H1 (cell line): ENCODE measurements around the gene ZBTB46. TPM values are rescaled to one million over a fixed set of nuclear protein-coding genes. Genes with fewer than 3 reads are reported as not detected.

Experiments
- CTCF ChIA-PET: fragments of 300-600 bp; sonication (Branson Sonifier 250); formaldehyde crosslinking; loops from one replicate; lab custom pipeline; 2021; ENCODE audit not compliant: partially characterized antibody; lab: Charles Lee
- POLR2A ChIA-PET: fragments of 300-600 bp; sonication (Branson Sonifier 250); formaldehyde crosslinking; loops from one replicate; lab custom pipeline; 2021; ENCODE audit warnings: inconsistent platforms; ENCODE audit not compliant: partially characterized antibody; lab: Charles Lee
- DNase-seq, 2 experiments: peaks; one replicate each; pipeline versions ENCODE4 v3.0.0 to v3.0.0-alpha.2; 2010 to 2022; ENCODE audit warnings: low spot score in 2 of 2, low read depth in 1 of 2, mixed read lengths in 1 of 2
- FAIRE-seq: peaks from 2 replicates; lab custom pipeline; 2011; peaks lifted over from hg19 to GRCh38; lab: Jason Lieb, UNC
- H2AFZ ChIP-seq: 2 replicates; pipeline ENCODE4 v1.8.1; 2012; ENCODE audit warnings: low read length, inconsistent platforms
- H2AK5ac ChIP-seq: 2 replicates; pipeline ENCODE4 v1.6.1; 2013; ENCODE audit warnings: low read depth, low read length
- H2BK120ac ChIP-seq: replicated peaks from 2 replicates; pipeline ENCODE3; 2013; ENCODE audit warnings: low read depth, low read length, inconsistent platforms
- H2BK12ac ChIP-seq: 2 replicates; pipeline ENCODE4 v1.6.1; 2013; ENCODE audit warnings: low read depth, low read length
- H2BK15ac ChIP-seq: 2 replicates; pipeline ENCODE4 v1.6.1; 2013; ENCODE audit warnings: low read length
- H2BK20ac ChIP-seq: 2 replicates; pipeline ENCODE4 v1.6.1; 2013; ENCODE audit warnings: low read length
- H2BK5ac ChIP-seq: 2 replicates; pipeline ENCODE4 v1.6.1; 2013; ENCODE audit warnings: low read depth, low read length
- H3K14ac ChIP-seq: 2 replicates; pipeline ENCODE4 v1.6.1; 2013; ENCODE audit warnings: inconsistent platforms; ENCODE audit not compliant: insufficient read length
- H3K18ac ChIP-seq: 2 replicates; pipeline ENCODE4 v1.6.1; 2013; ENCODE audit warnings: low read length; ENCODE audit errors: extremely low read depth
- H3K23ac ChIP-seq: 2 replicates; pipeline ENCODE4 v1.6.1; 2013; ENCODE audit warnings: inconsistent platforms; ENCODE audit not compliant: insufficient read length
- H3K23me2 ChIP-seq: 2 replicates; pipeline ENCODE4 v1.6.1; 2013; ENCODE audit warnings: low read depth, low read length
- H3K27ac ChIP-seq: 2 replicates; pipeline ENCODE4 v1.6.1; 2011; ENCODE audit warnings: low read depth, low read length, inconsistent platforms
- H3K27me3 ChIP-seq, 4 experiments: replicated peaks in 1 of 4; 1 replicate in 1 of 4; 2 replicates in 3 of 4; pipeline versions ENCODE4 v1.6.1 to v1.8.1; 2011 to 2013; ENCODE audit warnings: low read length in 3 of 4, mild to moderate bottlenecking in 3 of 4, inconsistent platforms in 2 of 4, mixed read lengths in 2 of 4, moderate library complexity in 1 of 4; ENCODE audit not compliant: control insufficient read depth in 3 of 4, insufficient read depth in 3 of 4; ENCODE audit errors: extremely low read depth in 1 of 4
- H3K36me3 ChIP-seq, 4 experiments: 2 replicates each; pipeline versions ENCODE4 v1.6.1 to v1.8.1; 2011 to 2013; ENCODE audit warnings: mild to moderate bottlenecking in 4 of 4, low read length in 3 of 4, moderate library complexity in 2 of 4, control low read depth in 1 of 4, inconsistent platforms in 1 of 4; ENCODE audit not compliant: insufficient read depth in 4 of 4, control insufficient read depth in 2 of 4
- H3K4ac ChIP-seq: replicated peaks from 2 replicates; pipeline ENCODE3; 2013; ENCODE audit warnings: low read length, low read depth, mixed read lengths, inconsistent platforms; ENCODE audit not compliant: insufficient read length
- H3K4me1 ChIP-seq, 4 experiments: replicated peaks in 1 of 4; 1 replicate in 1 of 4; 2 replicates in 3 of 4; pipeline versions ENCODE4 v1.6.1 to v1.8.1; 2011 to 2013; ENCODE audit warnings: low read length in 3 of 4, inconsistent platforms in 2 of 4, mixed read lengths in 1 of 4; ENCODE audit not compliant: insufficient read depth in 4 of 4, control insufficient read depth in 3 of 4
- H3K4me2 ChIP-seq, 2 experiments: 2 replicates each; pipeline versions ENCODE4 v1.6.1 to v1.8.1; 2011 to 2013; ENCODE audit warnings: low read depth in 2 of 2, low read length in 2 of 2, control low read depth in 1 of 2, inconsistent platforms in 1 of 2, mild to moderate bottlenecking in 1 of 2; ENCODE audit not compliant: insufficient read depth in 1 of 2
- H3K4me3 ChIP-seq, 4 experiments: fragments of 200-600, 300-600 bp in 1 of 4; sonication (generic), shearing (Covaris generic), sonication (Bioruptor Twin) in 1 of 4; 2 replicates each; pipeline versions ENCODE4 v1.5.1 to v1.8.1; 2011 to 2016; ENCODE audit warnings: low read length in 4 of 4, low read depth in 3 of 4, control low read depth in 2 of 4, inconsistent platforms in 2 of 4, mild to moderate bottlenecking in 2 of 4, mixed read lengths in 1 of 4, moderate library complexity in 1 of 4; ENCODE audit not compliant: insufficient read depth in 2 of 4; ENCODE audit errors: extremely low read depth in 1 of 4
- H3K56ac ChIP-seq: replicated peaks from 2 replicates; pipeline ENCODE3; 2013; ENCODE audit warnings: low read depth, mild to moderate bottlenecking, mixed read lengths, low read length, inconsistent platforms; ENCODE audit not compliant: insufficient read length
- H3K79me1 ChIP-seq: 2 replicates; pipeline ENCODE4 v1.6.1; 2013; ENCODE audit warnings: low read depth, low read length, control low read depth
- H3K79me2 ChIP-seq, 2 experiments: 2 replicates each; pipeline versions ENCODE4 v1.6.1 to v1.8.1; 2012 to 2013; ENCODE audit warnings: low read length in 2 of 2, mild to moderate bottlenecking in 2 of 2, inconsistent platforms in 1 of 2; ENCODE audit not compliant: insufficient read depth in 2 of 2, control insufficient read depth in 1 of 2
- H3K9ac ChIP-seq, 4 experiments: replicated peaks in 1 of 4; 1 replicate in 1 of 4; 2 replicates in 3 of 4; pipeline versions ENCODE4 v1.6.1 to v1.8.1; 2011 to 2013; ENCODE audit warnings: low read depth in 3 of 4, low read length in 3 of 4, control low read depth in 2 of 4, mild to moderate bottlenecking in 2 of 4, moderate library complexity in 2 of 4, inconsistent platforms in 1 of 4; ENCODE audit errors: extremely low read depth in 1 of 4
- H3K9me3 ChIP-seq, 2 experiments: 2 replicates each; pipeline versions ENCODE4 v1.6.1 to v1.8.1; 2012 to 2013; ENCODE audit warnings: mild to moderate bottlenecking in 2 of 2, moderate library complexity in 2 of 2, control low read depth in 1 of 2, inconsistent platforms in 1 of 2, low read depth in 1 of 2, low read length in 1 of 2, mixed read lengths in 1 of 2; ENCODE audit not compliant: insufficient read depth in 2 of 2
- H4K20me1 ChIP-seq, 2 experiments: replicated peaks in 1 of 2; 2 replicates each; pipeline versions ENCODE3 to v1.8.1; 2011 to 2013; ENCODE audit warnings: inconsistent platforms in 2 of 2, low read length in 2 of 2, mild to moderate bottlenecking in 1 of 2; ENCODE audit not compliant: insufficient read depth in 2 of 2, control insufficient read depth in 1 of 2
- H4K5ac ChIP-seq: 2 replicates; pipeline ENCODE4 v1.6.1; 2013; ENCODE audit warnings: low read length, low read depth, mixed read lengths, inconsistent platforms; ENCODE audit not compliant: insufficient read length
- H4K8ac ChIP-seq: 2 replicates; pipeline ENCODE4 v1.8.0; 2013; ENCODE audit warnings: mild to moderate bottlenecking, moderate library complexity, low read length, inconsistent platforms; ENCODE audit not compliant: insufficient read depth; ENCODE audit errors: extremely low read depth
- H4K91ac ChIP-seq: replicated peaks from 2 replicates; pipeline ENCODE3; 2013; ENCODE audit warnings: low read length, mixed read lengths, inconsistent platforms; ENCODE audit not compliant: insufficient read length
- EP300 ChIP-seq, 2 experiments: IDR thresholded peaks; 1 replicate in 1 of 2; 2 replicates in 1 of 2; pipeline ENCODE4 v1.6.1; 2011 to 2012; ENCODE audit warnings: low read depth in 2 of 2, low read length in 2 of 2, mild to moderate bottlenecking in 2 of 2, borderline replicate concordance in 1 of 2, inconsistent platforms in 1 of 2, moderate library complexity in 1 of 2
- FOSL1 ChIP-seq: IDR thresholded peaks from 2 replicates; pipeline ENCODE4 v1.6.1; 2011; ENCODE audit warnings: mild to moderate bottlenecking, low read depth, low read length, moderate library complexity; ENCODE audit not compliant: insufficient read depth
- WGBS, 2 experiments: shearing (Covaris generic) in 1 of 2; methylation state at CpG; one replicate each; pipeline versions ENCODE4 v1.1.6 to v1.1.7; 2013 to 2015; ENCODE audit warnings: low lambda C conversion rate in 2 of 2, mixed read lengths in 2 of 2, inconsistent platforms in 1 of 2, low coverage in 1 of 2, missing lambda C conversion rate in 1 of 2; ENCODE audit not compliant: insufficient replicate concordance in 2 of 2, insufficient coverage in 1 of 2, insufficient read length in 1 of 2; ENCODE audit errors: extremely low coverage in 1 of 2, missing lambda C conversion rate in 1 of 2; 5-methylcytosine and 5-hydroxymethylcytosine counted together
- polyA plus RNA-seq, 7 experiments: library from polyadenylated mRNA; depleted of rRNA in 3 of 7; stranded (reverse) in 5 of 7; unstranded in 2 of 7; fragments of >200 nt in 5 of 7; fragments of 200-250 nt in 2 of 7; gene quantifications; 1 replicate in 5 of 7; 2 replicates in 1 of 7; 4 replicates in 1 of 7; pipeline versions ENCODE4 v1.2.1 to v1.2.3, GENCODE V29; 2011 to 2013; ENCODE audit warnings: missing spikeins in 2 of 7, mixed read lengths in 2 of 7
- total RNA-seq: library from RNA; stranded (reverse); fragmentation: NEBNext Ultra II Directional; extraction: Animal tissue kit (Norgen Biotek cat#: 25700); gene quantifications from 2 replicates; pipeline ENCODE4 v1.2.1, GENCODE V29; 2021

ZBTB46 gene
- total and polyA plus RNA-seq, 2 of the 8 experiments (the other 6 are each of a cell fraction or from before 2014, with no cell fraction given): 6.4 to 22.4 TPM

DNA sequence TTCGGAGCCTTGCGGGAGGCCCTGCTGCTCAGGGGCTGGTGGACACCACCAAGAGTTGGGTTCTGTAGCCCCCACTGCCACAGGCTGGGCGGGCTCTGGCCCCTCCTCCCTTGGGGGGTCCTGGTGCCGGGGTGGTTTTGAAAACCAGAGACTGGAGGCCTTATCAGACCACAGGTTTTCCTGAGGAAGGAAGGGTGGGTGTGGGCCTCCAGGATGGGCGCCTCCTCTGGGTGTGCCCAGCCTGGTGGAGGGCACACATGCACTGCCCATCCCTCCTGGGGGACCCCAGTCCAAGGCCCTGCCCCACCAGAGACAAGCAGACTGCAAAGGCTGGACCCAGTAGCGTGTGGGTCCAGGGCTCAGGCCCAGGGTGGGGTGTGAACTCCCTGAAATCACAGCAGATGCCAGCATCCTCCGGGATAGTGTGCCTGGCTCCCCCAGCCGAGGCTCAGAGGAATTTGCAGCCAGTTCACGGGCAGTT is 13.5 kb upstream of the ZBTB46 start:
- 92% methylated on average over 8 of the region's 9 CpGs; no CpG with 5 or more reads in 1 of the 2 experiments for WGBS, 2 experiments
- Histone ChIP-seq H3K4me1 (peaks cover 6 to 32% (median 24%) of the 10 kb centered on the region in 4 experiments), H4K91ac (peak overlapping the region; percentile 42), H3K9ac (no peak overlapping the region), H3K79me1 (no peaks in the 10 kb centered on the region), H3K23me2 (peaks cover 12% of the 10 kb centered on the region; the same call in 1 of the 2 replicates), H4K5ac (no peak overlapping the region), H3K18ac (no peak overlapping the region; the same call in 1 of the 2 replicates), H2AK5ac (peak overlapping the region; percentile 82; the same call in 1 of the 2 replicates), H4K8ac (peak overlapping the region; percentile 2; the same call in 1 of the 2 replicates), H3K23ac (no peak overlapping the region), H2BK20ac (peak overlapping the region; percentile 98; the same call in 1 of the 2 replicates), H3K4me3 (no peak overlapping the region), H3K9me3 (no peaks in the 10 kb centered on the region), H3K56ac (no peak overlapping the region), H3K27ac (no peak overlapping the region), H2BK15ac (peak overlapping the region; percentile 97; the same call in 1 of the 2 replicates), H3K36me3 (no peaks in the 10 kb centered on the region), H2BK12ac (peak overlapping the region; percentile 80; the same call in 1 of the 2 replicates), H2BK120ac (peak overlapping the region; percentile 90), H3K4ac (peak overlapping the region; percentile 69), H2AFZ (no peak overlapping the region), H3K79me2 (no peaks in the 10 kb centered on the region), H3K4me2 (no peak overlapping the region), H2BK5ac (no peak overlapping the region), H4K20me1 (peaks cover 0 to 5% of the 10 kb centered on the region in 2 experiments), H3K14ac (no peak overlapping the region), H3K27me3 (no peaks in the 10 kb centered on the region)
- FAIRE-seq: no peak
- ChIA-PET POLR2A (interaction anchor here (0.5 kb wide), 1 partner anchor 14 kb away, joined by 3 read pairs; no protein-coding TSS in a partner anchor), CTCF (interaction anchor here (1.1 to 1.4 kb wide), 3 partner anchors 16 to 69 kb away, joined by 3 to 4 read pairs (median 3); partner anchors contain the start of gene ABHD16B)
- DNase-seq: no peak
- TF ChIP-seq FOSL1: no peak
- no peak for TF ChIP-seq EP300 (IDR thresholded peaks at IDR 0.05; ENCODE audit: borderline replicate concordance in 1 of 2, low read depth in 2 of 2, low read length in 2 of 2)
